K562 (cell line): Measurements from ENCODE around the gene DHODH. TPM values are rescaled to one million over a fixed set of nuclear protein-coding genes. Genes with fewer than 3 reads are reported as not detected.

ENCODE experiments used
- ATAC-seq: fragments of 200-7000 bp; cut with Tn5 transposase; 3 replicates; pipeline ENCODE4 v1.9.1; 2020; ENCODE audit warnings: moderate library complexity
- BruUV-seq: library from RNA; stranded (reverse); fragments of 400-500 nt; replicated peaks from 2 replicates; lab custom pipeline; 2021; lab: Mats Ljungman, UMichigan
- CTCF ChIA-PET: fragments of 300-600 bp; formaldehyde crosslinking; extraction: SDS; loops from one replicate; lab custom pipeline; 2021; ENCODE audit warnings: low intra/inter-chr PET ratio; lab: Yijun Ruan, JAX
- POLR2A ChIA-PET: fragments of 300-600, 350-650 bp; sonication (Branson Sonifier 250); formaldehyde crosslinking; extraction: SDS; loops from one replicate; lab custom pipeline; 2021; ENCODE audit warnings: antibody characterized with exemption, inconsistent platforms; lab: Yijun Ruan, JAX
- DNase-seq, 4 experiments: peaks; one replicate each; pipeline versions ENCODE4 v3.0.0 to v3.0.0-alpha.2; 2011 to 2018; ENCODE audit warnings: low spot score in 3 of 4, mixed read lengths in 3 of 4; ENCODE audit errors: extremely low read depth in 1 of 4
- FAIRE-seq: peaks from 2 replicates; lab custom pipeline; 2011; peaks lifted over from hg19 to GRCh38; lab: Jason Lieb, UNC
- H2AFZ ChIP-seq: 2 replicates; pipeline ENCODE4 v1.6.0; 2011; ENCODE audit warnings: low read depth, low read length, control low read depth, inconsistent platforms
- H3K27ac ChIP-seq: fragments of 200-600 bp; 3 replicates; pipeline ENCODE4 v1.8.0; 2011; ENCODE audit warnings: low read depth, mild to moderate bottlenecking, control low read depth, inconsistent platforms, low read length, moderate library complexity, mixed read lengths; ENCODE audit errors: extremely low read depth
- H3K27me3 ChIP-seq, 2 experiments: fragments of 300-600 bp in 1 of 2; 2 replicates in 1 of 2; 3 replicates in 1 of 2; pipeline versions ENCODE4 v1.6.0 to v1.8.0; 2011; ENCODE audit warnings: inconsistent platforms in 2 of 2, low read length in 2 of 2, mild to moderate bottlenecking in 1 of 2, mixed read lengths in 1 of 2, moderate library complexity in 1 of 2; ENCODE audit not compliant: control insufficient read depth in 2 of 2, insufficient read depth in 2 of 2
- H3K36me3 ChIP-seq: fragments of 300-600 bp; 3 replicates; pipeline ENCODE4 v1.8.0; 2011; ENCODE audit warnings: mild to moderate bottlenecking, low read length, inconsistent platforms; ENCODE audit not compliant: control insufficient read depth, insufficient read depth
- H3K4me1 ChIP-seq, 2 experiments: fragments of 200-600 bp in 1 of 2; replicated peaks in 1 of 2; 2 replicates in 1 of 2; 3 replicates in 1 of 2; pipeline versions ENCODE4 v1.5.1 to v1.8.0; 2011; ENCODE audit warnings: inconsistent platforms in 2 of 2, low read length in 2 of 2, mild to moderate bottlenecking in 1 of 2, mixed read lengths in 1 of 2, moderate library complexity in 1 of 2; ENCODE audit not compliant: control insufficient read depth in 2 of 2, insufficient read depth in 2 of 2
- H3K4me2 ChIP-seq: 2 replicates; pipeline ENCODE4 v1.6.1; 2011; ENCODE audit warnings: low read length, control low read depth, inconsistent platforms, mixed read lengths; ENCODE audit not compliant: insufficient read depth
- H3K4me3 ChIP-seq: fragments of 200-600 bp; sonication (generic), shearing (Covaris generic); 2 replicates; pipeline ENCODE4 v1.5.1; 2016; ENCODE audit warnings: control low read depth, inconsistent platforms
- H3K79me2 ChIP-seq: fragments of 200-600 bp; 3 replicates; pipeline ENCODE4 v1.8.0; 2011; ENCODE audit warnings: low read length, inconsistent platforms; ENCODE audit not compliant: control insufficient read depth, insufficient read depth
- H3K9ac ChIP-seq, 2 experiments: 2 replicates each; pipeline versions ENCODE4 v1.6.0 to v1.6.1; 2011; ENCODE audit warnings: low read depth in 2 of 2, low read length in 2 of 2, control low read depth in 1 of 2, inconsistent platforms in 1 of 2, mild to moderate bottlenecking in 1 of 2, mixed read lengths in 1 of 2; ENCODE audit not compliant: insufficient read depth in 1 of 2
- H3K9me1 ChIP-seq: one replicate; pipeline ENCODE4 v1.6.0; 2011; ENCODE audit warnings: inconsistent platforms, mild to moderate bottlenecking, low read length, moderate library complexity; ENCODE audit not compliant: control insufficient read depth, insufficient read depth
- H3K9me3 ChIP-seq: replicated peaks from 2 replicates; pipeline ENCODE4 v1.5.1; 2011; ENCODE audit warnings: low read depth, low read length, inconsistent platforms; ENCODE audit not compliant: control insufficient read depth, insufficient read depth
- H4K20me1 ChIP-seq: replicated peaks from 2 replicates; pipeline ENCODE4 v1.6.1; 2011; ENCODE audit warnings: low read length, inconsistent platforms, mixed read lengths; ENCODE audit not compliant: control insufficient read depth, insufficient read depth
- CREM ChIP-seq: IDR thresholded peaks from 2 replicates; pipeline ENCODE4 v1.6.1; 2014; ENCODE audit warnings: antibody characterized with exemption, low read depth
- GATAD2A ChIP-seq: fragments of 450-650 bp; IDR thresholded peaks from 2 replicates; pipeline ENCODE4 v1.6.1; 2017
- KDM1A ChIP-seq, 2 experiments: fragments of 450-650 bp; IDR thresholded peaks; 2 replicates each; pipeline ENCODE4 v1.6.1; 2016; ENCODE audit warnings: mild to moderate bottlenecking in 2 of 2
- PCBP1 ChIP-seq: fragments of 200-400 bp; formaldehyde crosslinking; IDR thresholded peaks from 2 replicates; pipeline ENCODE4 v1.6.1; 2018; ENCODE audit warnings: mild to moderate bottlenecking, low read depth, low read length; ENCODE audit not compliant: poor library complexity, severe bottlenecking
- PHF20 ChIP-seq: fragments of 450-650 bp; IDR thresholded peaks from 2 replicates; pipeline ENCODE4 v1.6.1; 2018; ENCODE audit not compliant: partially characterized antibody
- POLR2AphosphoS5 ChIP-seq: IDR thresholded peaks from 2 replicates; pipeline ENCODE4 v1.6.1; 2011; ENCODE audit warnings: mild to moderate bottlenecking, low read depth, low read length, moderate library complexity; ENCODE audit not compliant: control insufficient read depth, insufficient read depth
- TOE1 ChIP-seq, 2 experiments: fragments of 450-650 bp in 1 of 2; sonication (generic) in 1 of 2; formaldehyde crosslinking in 1 of 2; IDR thresholded peaks; 2 replicates each; pipeline versions ENCODE4 v1.7.1 to v1.8.0; 2016 to 2022; ENCODE audit warnings: borderline replicate concordance in 2 of 2, mild to moderate bottlenecking in 2 of 2, antibody characterized with exemption in 1 of 2, inconsistent platforms in 1 of 2, low read depth in 1 of 2, missing genetic modification reagents in 1 of 2, moderate library complexity in 1 of 2
- ZNF165 ChIP-seq: fragments of 250-450 bp; sonication (Bioruptor Pico); IDR thresholded peaks from 2 replicates; pipeline ENCODE4 v1.4.0; 2020; ENCODE audit warnings: borderline replicate concordance
- WGBS: fragments of 100-300 bp; shearing (Covaris generic); methylation state at CpG from one replicate; pipeline ENCODE4 v1.1.6; 2016; ENCODE audit warnings: low coverage, mixed read lengths; ENCODE audit not compliant: insufficient coverage; ENCODE audit errors: missing lambda C conversion rate; 5-methylcytosine and 5-hydroxymethylcytosine counted together
- in situ Hi-C: fragments of 300-500 bp; cut with MboI; formaldehyde crosslinking; loops from 4 replicates; pipeline ENCODE4 v1.15.0; 2018; ENCODE audit warnings: inconsistent platforms, mixed read lengths
- intact Hi-C: fragments of 100-400 bp; cut with micrococcal nuclease; formaldehyde crosslinking; loops from 2 replicates; pipeline ENCODE4 v1.14.2; 2022
- polyA plus RNA-seq, 8 experiments: library from polyadenylated mRNA; depleted of rRNA in 4 of 8; stranded (reverse) in 5 of 8; unstranded in 3 of 8; fragments of >200 nt; fragmentation: Nextera tagmentation in 2 of 8; fragmentation: Illumina TruSeq in 1 of 8; extraction: Ambion mirVana in 2 of 8; extraction: Trizol in 1 of 8; gene quantifications; 2 replicates each; pipeline versions ENCODE4 v1.2.1 to v1.2.3, GENCODE V29; 2011 to 2014; ENCODE audit warnings: inconsistent platforms in 1 of 8, missing spikeins in 1 of 8
- total RNA-seq, 7 experiments: library from RNA; depleted of rRNA in 6 of 7; stranded (reverse); fragments of >200 nt in 6 of 7; fragmentation: Illumina TruSeq in 2 of 7; extraction: Trizol in 2 of 7; gene quantifications; 2 replicates each; pipeline versions ENCODE4 v1.2.1 to v1.2.3, GENCODE V29; 2011 to 2021; ENCODE audit warnings: low replicate concordance in 1 of 7
- TF ChIP-seq, protein P1 (sequence below): fragments of 250-450 bp; sonication (Bioruptor Pico); IDR thresholded peaks from 2 replicates; pipeline ENCODE4 v1.5.0; 2020; ENCODE audit warnings: mild to moderate bottlenecking

Gene DHODH
- total and polyA plus RNA-seq, 9 of the 15 experiments (the other 6 are each of a cell fraction or from before 2014, with no cell fraction given), result 4.3 to 19.9 (median 12.7) TPM

- no peak overlapping the region for H3K9ac ChIP-seq
- H3K27me3 ChIP-seq, result no peaks in the 10 kb centered on the region; a peak in 1 of 5 replicates
- H3K4me3 ChIP-seq, result no peak overlapping the region
- no peak overlapping the region for H3K27ac ChIP-seq
- H3K9me3 ChIP-seq, result no peaks in the 10 kb centered on the region
- H3K9me1 ChIP-seq, result no peaks in the 10 kb centered on the region
- peaks cover 15% of the 10 kb centered on the region for H3K36me3 ChIP-seq
- intact Hi-C loops, result no loop called here
- DNase-seq, result no peak
- H3K4me2 ChIP-seq, result no peak overlapping the region
- TF ChIP-seq ZNF165 (no peak), POLR2AphosphoS5 (no peak), KDM1A (IDR thresholded peaks at IDR 0.05) (no peak), CREM (no peak), TOE1 (IDR thresholded peaks at IDR 0.05; ENCODE audit: borderline replicate concordance) (no peak), TOE1 (CRISPR knock-in tag; IDR thresholded peaks at IDR 0.05; ENCODE audit: borderline replicate concordance, low read depth) (no peak), PCBP1 (no peak), PHF20 (no peak), GATAD2A (no peak)
- TF ChIP-seq, protein P1, sequence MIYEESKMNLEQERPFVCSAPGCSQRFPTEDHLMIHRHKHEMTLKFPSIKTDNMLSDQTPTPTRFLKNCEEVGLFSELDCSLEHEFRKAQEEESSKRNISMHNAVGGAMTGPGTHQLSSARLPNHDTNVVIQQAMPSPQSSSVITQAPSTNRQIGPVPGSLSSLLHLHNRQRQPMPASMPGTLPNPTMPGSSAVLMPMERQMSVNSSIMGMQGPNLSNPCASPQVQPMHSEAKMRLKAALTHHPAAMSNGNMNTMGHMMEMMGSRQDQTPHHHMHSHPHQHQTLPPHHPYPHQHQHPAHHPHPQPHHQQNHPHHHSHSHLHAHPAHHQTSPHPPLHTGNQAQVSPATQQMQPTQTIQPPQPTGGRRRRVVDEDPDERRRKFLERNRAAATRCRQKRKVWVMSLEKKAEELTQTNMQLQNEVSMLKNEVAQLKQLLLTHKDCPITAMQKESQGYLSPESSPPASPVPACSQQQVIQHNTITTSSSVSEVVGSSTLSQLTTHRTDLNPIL (CRISPR knock-in tag), result no peak
- TF ChIP-seq, all 486 proteins: peak for 0
- no peaks in the 10 kb centered on the region; a peak in 1 of 5 replicates for H3K4me1 ChIP-seq
- ATAC-seq, result no peak
- H4K20me1 ChIP-seq, result no peaks in the 10 kb centered on the region
- peak; percentile 15 for FAIRE-seq
- no peaks in the 10 kb centered on the region for H3K79me2 ChIP-seq
- POLR2A ChIA-PET, result no interaction called here
- WGBS, result 32% methylated on average over 7 of the region's 7 CpGs
- H2AFZ ChIP-seq, result no peak overlapping the region
- CTCF ChIA-PET, result interaction anchor here (0.7 kb wide), 1 partner anchor 231 kb away, joined by 4 read pairs; no protein-coding TSS in a partner anchor
- in situ Hi-C loops, result no loop called here
- no TSS peak for BruUV-seq
Measured at GRCh38 chr16:72029567-72030271, 21.2 kb downstream of the DHODH start.
